HG02973 (cell line): ENCODE results near the gene FBXW7.

Experiments
- ATAC-seq: cut with Tn5 transposase; IDR thresholded peaks from one replicate; pipeline ENCODE4 v1.9.1; 2021; ENCODE audit warnings: moderate library complexity; ENCODE audit not compliant: unreplicated experiment

The FBXW7 gene

DNA sequence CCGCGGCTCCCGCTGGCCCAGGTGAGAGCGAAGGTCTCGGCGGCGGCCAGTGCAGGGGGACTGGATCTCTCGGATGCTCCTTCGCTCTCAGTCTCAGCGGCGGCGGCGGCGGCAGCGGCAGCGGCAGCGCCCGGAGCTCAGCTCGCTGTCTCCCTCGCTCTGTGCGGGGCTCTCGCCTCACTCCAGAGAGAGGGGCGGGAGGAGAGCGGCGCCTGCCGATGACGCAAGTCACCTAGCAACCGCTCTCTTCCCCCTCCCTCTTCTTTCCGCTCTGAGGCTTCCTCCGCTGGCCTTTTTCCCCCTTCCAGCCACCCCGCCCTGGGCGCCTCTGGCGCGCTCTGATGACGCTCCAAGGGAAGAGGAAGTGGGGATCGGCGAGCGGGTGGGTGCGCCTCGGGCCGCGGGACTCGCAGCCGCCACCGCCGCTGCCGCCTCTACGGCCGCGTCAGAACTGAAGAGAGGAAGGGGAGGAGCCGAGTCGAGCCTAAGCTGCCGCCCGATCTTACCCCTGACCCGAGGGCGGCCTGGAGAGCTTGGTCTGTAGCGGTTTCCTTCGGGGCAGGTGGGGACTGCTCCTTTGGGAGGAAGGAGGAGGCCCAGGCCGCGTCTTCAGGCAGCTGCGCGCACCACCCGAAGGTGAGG is at the start of gene FBXW7:
Gene FBXW7 (minus strand): TSS at position 190 of the 642 bp plus-strand sequence. CDS start 124,289 bp downstream, outside the sequence.
- peak; percentile 80 for ATAC-seq

DNA sequence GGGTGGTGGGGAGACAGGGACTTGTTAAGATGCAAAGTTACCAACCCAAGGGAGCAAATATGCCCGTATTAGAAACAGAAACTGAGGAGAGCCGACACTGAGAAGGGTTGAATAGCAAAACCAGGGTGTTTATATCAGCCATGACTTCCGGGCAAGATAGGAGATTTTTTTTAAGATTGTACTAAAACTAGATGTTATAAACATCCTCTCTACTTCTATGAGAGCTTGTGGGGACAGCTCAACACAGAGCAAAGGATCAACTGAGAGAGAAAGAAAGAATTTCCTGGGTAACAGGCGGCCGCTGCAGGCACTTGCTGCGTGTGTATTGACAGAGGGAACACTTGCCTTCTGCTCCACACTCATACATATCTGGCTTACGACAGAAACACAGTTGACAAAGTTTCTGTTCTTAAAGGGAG is 49.1 kb upstream of the FBXW7 start:
- ATAC-seq: no peak

DNA sequence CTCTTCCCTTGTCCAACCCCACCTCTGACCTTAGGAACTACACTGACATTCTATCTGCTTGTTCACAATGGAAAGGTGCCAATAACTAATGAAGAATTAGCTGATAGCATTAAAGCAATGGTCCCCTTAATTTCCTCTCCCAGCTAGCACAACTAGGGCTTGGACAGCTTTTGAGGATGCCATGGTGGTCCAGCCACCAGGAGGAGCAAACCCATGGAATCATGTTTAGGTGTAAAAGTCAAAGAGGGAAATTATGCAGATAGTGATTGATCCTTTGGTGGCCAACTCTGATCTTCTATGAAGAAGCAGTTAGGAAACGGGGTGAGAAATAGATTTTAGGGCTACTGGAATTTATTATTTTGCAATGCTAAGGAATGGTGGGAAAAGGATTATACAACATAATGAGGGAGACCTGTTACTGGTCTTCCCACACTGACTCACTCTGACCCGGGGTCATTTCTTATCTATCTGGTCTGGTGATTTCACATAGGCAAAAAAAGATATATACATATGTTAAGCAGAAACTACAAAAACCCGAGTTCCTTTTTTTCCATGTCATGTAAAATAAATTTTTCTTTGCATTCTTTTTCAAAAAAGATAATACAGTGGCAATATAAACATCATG is 45.8 kb upstream of the FBXW7 start:
- no peak for ATAC-seq

DNA sequence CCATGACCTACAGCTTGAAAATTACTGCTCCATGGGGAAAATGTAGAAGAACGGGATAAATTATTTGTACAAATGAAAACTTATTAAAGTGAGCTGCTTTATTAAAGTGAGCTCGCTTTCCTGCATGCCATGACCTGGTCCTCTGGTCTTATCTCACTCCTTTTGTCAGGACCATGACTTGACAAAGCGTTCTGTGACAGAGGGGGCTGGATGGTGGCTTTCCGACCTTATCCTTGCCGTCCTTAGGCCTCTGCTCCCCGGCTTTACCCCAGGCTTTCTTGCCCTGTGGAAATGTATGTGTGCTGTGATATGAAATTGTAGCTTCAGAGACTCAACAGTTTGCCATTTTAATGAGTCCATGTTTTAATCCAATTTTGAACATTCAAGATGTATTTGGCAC is 44.0 kb upstream of the FBXW7 start:
- no peak for ATAC-seq

GRCh38 chr4:152579107-152579764 is 43.3 kb upstream of the FBXW7 start:
- ATAC-seq: no peak

- no peak for ATAC-seq
Measured at GRCh38 chr4:152578670-152579069, 42.8 kb upstream of the FBXW7 start.

GRCh38 chr4:152577708-152578396 is 42.0 kb upstream of the FBXW7 start:
- no peak for ATAC-seq

- no peak for ATAC-seq
Measured at GRCh38 chr4:152575533-152575932, 39.6 kb upstream of the FBXW7 start.

DNA sequence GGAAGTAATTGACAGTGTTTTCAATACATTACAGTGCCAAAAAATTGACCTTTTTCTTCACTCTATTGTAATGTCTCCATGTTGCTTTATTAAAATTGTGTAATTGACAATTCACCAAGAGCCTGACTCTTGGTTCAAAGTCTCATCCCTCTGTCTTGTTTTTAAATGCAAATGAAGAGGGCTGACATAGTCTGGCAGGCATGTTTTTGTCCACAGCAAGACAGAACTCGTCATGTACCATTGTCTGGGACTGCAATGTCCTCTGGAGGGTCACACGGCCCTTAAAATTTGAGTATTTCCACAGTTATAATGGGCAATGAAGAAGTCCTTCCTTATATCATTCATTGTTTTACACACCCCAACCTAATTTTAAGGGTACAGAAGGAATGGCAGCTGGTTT is 38.0 kb upstream of the FBXW7 start:
- no peak for ATAC-seq

GRCh38 chr4:152572417-152573086 is 36.7 kb upstream of the FBXW7 start:
- ATAC-seq: no peak

DNA sequence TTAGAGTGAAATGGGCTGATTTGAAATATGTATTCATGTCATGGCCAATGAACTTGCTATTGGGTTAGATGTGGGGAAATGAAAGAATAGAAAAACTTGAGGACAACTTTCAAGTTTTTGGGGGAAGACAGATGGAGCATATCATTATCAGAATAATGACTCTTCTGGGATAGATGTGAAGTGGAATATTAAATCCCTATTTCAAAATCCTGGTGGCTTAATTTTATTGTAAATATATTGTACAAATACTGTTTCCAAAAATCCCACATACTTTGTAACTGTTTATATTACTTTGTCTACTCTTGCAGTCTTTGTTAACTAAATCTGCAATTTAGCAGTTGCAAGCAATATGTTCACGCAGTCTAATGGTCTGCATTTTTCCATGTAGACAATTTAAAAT is 35.9 kb upstream of the FBXW7 start:
- no peak for ATAC-seq

- ATAC-seq: no peak
Measured at GRCh38 chr4:152571296-152571695, 35.4 kb upstream of the FBXW7 start.

GRCh38 chr4:152565333-152565732 is 29.4 kb upstream of the FBXW7 start:
- no peak for ATAC-seq

GRCh38 chr4:152564336-152564735 is 28.4 kb upstream of the FBXW7 start:
- ATAC-seq: no peak

DNA sequence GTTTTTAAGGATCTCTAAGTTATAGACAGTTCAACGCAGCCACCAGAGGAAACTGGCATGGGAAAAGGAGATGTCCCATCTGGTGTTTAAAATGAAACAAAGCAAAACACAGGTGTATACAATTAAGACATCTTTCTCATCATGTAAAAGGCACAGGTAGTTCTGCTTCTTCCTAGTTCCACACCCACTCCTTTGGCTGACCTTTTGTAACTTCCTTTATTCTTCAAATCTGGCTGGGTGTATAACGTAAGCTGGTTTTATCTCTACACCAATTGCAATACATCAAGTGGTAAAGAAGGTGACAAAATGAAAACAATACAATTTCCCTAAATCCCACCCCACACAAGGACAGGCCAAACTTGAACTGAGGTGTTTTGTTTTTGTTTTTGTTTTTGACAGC is 27.3 kb upstream of the FBXW7 start:
- ATAC-seq: no peak

- no peak for ATAC-seq
Measured at GRCh38 chr4:152559641-152560040, 23.7 kb upstream of the FBXW7 start.

- no peak for ATAC-seq
Measured at GRCh38 chr4:152558396-152558795, 22.5 kb upstream of the FBXW7 start.

DNA sequence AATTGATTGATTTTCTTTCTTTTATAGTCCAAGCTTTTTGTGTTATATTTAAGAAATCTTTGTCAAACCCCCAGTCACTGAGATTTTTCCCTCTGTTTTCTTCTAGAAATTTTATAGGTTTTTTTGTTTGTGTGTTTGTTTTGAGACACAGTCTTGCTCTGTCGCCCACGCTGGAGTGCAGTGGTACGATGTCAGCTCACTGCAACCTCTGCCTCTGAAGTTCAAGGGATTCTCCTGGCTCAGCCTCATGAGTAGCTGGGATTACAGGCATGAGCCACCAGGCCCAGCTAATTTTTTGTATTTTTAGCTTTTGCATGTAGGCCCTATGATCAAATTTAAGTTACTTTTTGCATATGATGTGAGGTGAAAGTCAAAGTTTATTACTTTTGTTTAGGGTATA is 20.9 kb upstream of the FBXW7 start:
- no peak for ATAC-seq

GRCh38 chr4:152556283-152556682 is 20.4 kb upstream of the FBXW7 start:
- ATAC-seq: no peak

DNA sequence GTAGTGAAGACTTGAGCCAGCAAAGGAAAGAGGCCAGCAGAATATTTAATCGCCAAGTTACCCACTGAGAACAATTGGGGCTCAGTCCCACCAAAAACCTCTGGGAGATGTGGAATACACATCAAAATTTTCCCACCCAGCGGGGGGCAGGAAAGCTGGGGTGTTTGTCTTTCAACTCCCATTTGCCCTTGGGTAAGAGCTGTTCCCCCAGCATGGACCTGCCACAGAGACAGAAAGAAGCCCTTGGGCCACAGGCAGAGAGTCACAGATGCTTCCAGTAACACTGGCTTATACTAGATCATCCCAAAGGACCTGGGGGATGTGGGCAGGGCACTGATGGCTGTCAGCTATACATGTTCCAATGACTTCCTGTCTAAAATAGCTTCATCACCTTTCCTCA is 18.9 kb upstream of the FBXW7 start:
- ATAC-seq: no peak

DNA sequence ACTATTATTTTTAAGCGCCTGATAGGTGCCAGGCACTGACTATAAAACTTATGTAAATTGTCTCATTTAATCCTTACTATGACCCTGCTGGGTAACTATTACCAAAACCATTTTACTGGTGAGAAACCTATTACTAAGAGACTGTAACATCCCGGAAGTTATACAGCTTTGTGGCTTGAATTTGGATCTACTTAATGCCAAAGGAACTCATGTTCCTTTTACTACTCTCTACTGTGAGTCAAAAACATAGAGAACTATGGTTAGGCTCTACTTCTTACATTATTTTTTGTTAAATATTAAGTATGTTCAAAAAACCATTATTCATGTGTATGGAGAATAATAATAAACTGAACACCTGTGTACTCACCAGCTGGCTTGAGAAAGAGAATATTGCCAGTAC is 14.8 kb upstream of the FBXW7 start:
- ATAC-seq: peak; percentile 19
